Epithelial cell of proximal tubule (primary cell): Measurements from ENCODE around the gene KLHL40. TPM values are rescaled to one million over a fixed set of nuclear protein-coding genes. Genes with fewer than 3 reads are reported as not detected.

Experiments
- DNase-seq: peaks from one replicate; pipeline ENCODE4 v3.0.0-alpha.2; 2011; ENCODE audit warnings: low read depth
- H3K4me3 ChIP-seq: 2 replicates; pipeline ENCODE4 v1.5.1; 2011; ENCODE audit warnings: low read depth, mild to moderate bottlenecking, low read length
- CTCF ChIP-seq: conservative IDR thresholded peaks from 2 replicates; pipeline ENCODE4 v1.5.1; 2012; ENCODE audit warnings: low read depth, mild to moderate bottlenecking, low read length
- total RNA-seq: library from RNA; depleted of rRNA; stranded (reverse); fragments of >200 nt; gene quantifications from 2 replicates; pipeline ENCODE4 v1.2.3, GENCODE V29; 2015

Gene KLHL40
- total RNA-seq, 1 donor from 2014 or later = not detected

GRCh38 chr3:42666577-42666998 lies 18.7 kb upstream of the KLHL40 start:
- DNase-seq = no peak
- TF ChIP-seq CTCF = no peak
- H3K4me3 ChIP-seq = no peak overlapping the region

- no peak overlapping the region for H3K4me3 ChIP-seq
- TF ChIP-seq CTCF = no peak
- DNase-seq = no peak
Measured at GRCh38 chr3:42667096-42667522, 18.2 kb upstream of the KLHL40 start.

- no peak for TF ChIP-seq CTCF
- no peak overlapping the region for H3K4me3 ChIP-seq
- DNase-seq = no peak
Measured at GRCh38 chr3:42667523-42668412, 17.6 kb upstream of the KLHL40 start.

GRCh38 chr3:42668413-42668760 lies 16.9 kb upstream of the KLHL40 start:
- TF ChIP-seq CTCF = no peak
- no peak overlapping the region for H3K4me3 ChIP-seq
- no peak for DNase-seq

GRCh38 chr3:42668793-42669217 lies 16.5 kb upstream of the KLHL40 start:
- DNase-seq = no peak
- H3K4me3 ChIP-seq = no peak overlapping the region
- TF ChIP-seq CTCF = no peak

- no peak for DNase-seq
- no peak for TF ChIP-seq CTCF
- no peak overlapping the region for H3K4me3 ChIP-seq
Measured at GRCh38 chr3:42670051-42670576, 15.2 kb upstream of the KLHL40 start.
